GM12878 (cell line): ENCODE measurements around the gene ITIH1. TPM values are rescaled to one million over a fixed set of nuclear protein-coding genes. Genes with fewer than 3 reads are reported as not detected.

Experiments used
- ATAC-seq: fragments of 200-7000 bp; cut with Tn5 transposase; 3 replicates; pipeline ENCODE4 v1.9.1; 2020; ENCODE audit warnings: mild to moderate bottlenecking, moderate library complexity
- BruUV-seq: library from RNA; stranded (reverse); fragments of 400-500 nt; replicated peaks from 2 replicates; lab custom pipeline; 2021; lab: Mats Ljungman, UMichigan
- CTCF ChIA-PET: fragments of 300-600 bp; sonication (Branson Sonifier 250); formaldehyde crosslinking; extraction: SDS; loops from one replicate; lab custom pipeline; 2021; ENCODE audit warnings: inconsistent platforms; lab: Yijun Ruan, JAX
- POLR2A ChIA-PET: fragments of 350-600 bp; formaldehyde crosslinking; extraction: SDS; loops from one replicate; lab custom pipeline; 2021; ENCODE audit warnings: inconsistent platforms; lab: Charles Lee
- RAD21 ChIA-PET: fragments of 300-600 bp; sonication (Branson Sonifier 250); formaldehyde crosslinking; loops from one replicate; lab custom pipeline; 2023; ENCODE audit warnings: antibody characterized with exemption; ENCODE audit not compliant: unreplicated experiment; lab: Charles Lee
- SMC1A ChIA-PET: fragments of 300-600 bp; sonication (Branson Sonifier 250); formaldehyde crosslinking; loops from one replicate; lab custom pipeline; 2023; ENCODE audit not compliant: unreplicated experiment, uncharacterized antibody; lab: Charles Lee
- DNase-seq: peaks from one replicate; pipeline ENCODE4 v3.0.0-alpha.2; 2011; ENCODE audit warnings: low read depth, low spot score
- FAIRE-seq: peaks from 3 replicates; lab custom pipeline; 2011; peaks lifted over from hg19 to GRCh38; lab: Jason Lieb, UNC
- H2AFZ ChIP-seq: 2 replicates; pipeline ENCODE4 v1.6.0; 2011; ENCODE audit warnings: low read depth, low read length, control low read depth; ENCODE audit not compliant: control insufficient read depth
- H3K27ac ChIP-seq: 2 replicates; pipeline ENCODE4 v1.5.1; 2011; ENCODE audit warnings: control low read depth; ENCODE audit not compliant: control insufficient read depth, insufficient read depth
- H3K27me3 ChIP-seq, 2 experiments: replicated peaks in 1 of 2; 2 replicates each; pipeline versions ENCODE4 v1.6.0 to v1.6.1; 2011; ENCODE audit warnings: low read length in 1 of 2; ENCODE audit not compliant: control insufficient read depth in 2 of 2, insufficient read depth in 2 of 2
- H3K36me3 ChIP-seq, 2 experiments: 2 replicates each; pipeline ENCODE4 v1.5.1; 2011; ENCODE audit warnings: low read length in 1 of 2; ENCODE audit not compliant: control insufficient read depth in 2 of 2, insufficient read depth in 2 of 2
- H3K4me1 ChIP-seq: 2 replicates; pipeline ENCODE4 v1.6.1; 2011; ENCODE audit warnings: mild to moderate bottlenecking, low read length, moderate library complexity, mixed read lengths; ENCODE audit not compliant: control insufficient read depth, insufficient read depth
- H3K4me2 ChIP-seq: 2 replicates; pipeline ENCODE4 v1.6.0; 2011; ENCODE audit warnings: control low read depth; ENCODE audit not compliant: control insufficient read depth, insufficient read depth
- H3K4me3 ChIP-seq: fragments of 200-600 bp; sonication (generic); 2 replicates; pipeline ENCODE4 v1.5.1; 2016
- H3K79me2 ChIP-seq: 2 replicates; pipeline ENCODE4 v1.6.0; 2011; ENCODE audit warnings: low read length; ENCODE audit not compliant: control insufficient read depth, insufficient read depth
- H3K9ac ChIP-seq: 2 replicates; pipeline ENCODE4 v1.8.0; 2011; ENCODE audit warnings: low read length, control low read depth, mixed read lengths; ENCODE audit not compliant: control insufficient read depth, insufficient read depth
- H3K9me3 ChIP-seq: replicated peaks from 3 replicates; pipeline ENCODE4 v1.5.1; 2011; ENCODE audit warnings: mild to moderate bottlenecking, low read length; ENCODE audit not compliant: control insufficient read depth, insufficient read depth
- H4K20me1 ChIP-seq: 2 replicates; pipeline ENCODE4 v1.6.0; 2011; ENCODE audit not compliant: control insufficient read depth, insufficient read depth
- BACH1 ChIP-seq: fragments of 450-650 bp; IDR thresholded peaks from 2 replicates; pipeline ENCODE4 v1.6.1; 2017; ENCODE audit warnings: mild to moderate bottlenecking, borderline replicate concordance
- CHD4 ChIP-seq: fragments of 200-600 bp; sonication (generic); IDR thresholded peaks from 2 replicates; pipeline ENCODE4 v1.6.1; 2016; ENCODE audit warnings: mild to moderate bottlenecking
- HDAC2 ChIP-seq: fragments of 200-600 bp; sonication (generic); IDR thresholded peaks from 2 replicates; pipeline ENCODE4 v1.6.1; 2017
- WGBS: methylation state at CpG from one replicate; pipeline ENCODE4 v1.1.6; 2016; ENCODE audit warnings: low lambda C conversion rate; ENCODE audit not compliant: insufficient replicate concordance, insufficient coverage; ENCODE audit errors: missing lambda C conversion rate; 5-methylcytosine and 5-hydroxymethylcytosine counted together
- in situ Hi-C: fragments of 300-500 bp; cut with MboI; formaldehyde crosslinking; loops from 9 replicates; pipeline ENCODE4 v1.14.3; 2018; ENCODE audit warnings: mixed read lengths
- intact Hi-C: fragments of 100-400 bp; cut with micrococcal nuclease; formaldehyde crosslinking; loops from one replicate; pipeline ENCODE4 v1.14.2; 2022; ENCODE audit not compliant: unreplicated experiment
- polyA plus RNA-seq, 11 experiments: library from polyadenylated mRNA; depleted of rRNA in 4 of 11; unstranded in 6 of 11; stranded (reverse) in 5 of 11; fragments of >200 nt; fragmentation: Nextera tagmentation in 4 of 11; fragmentation: Illumina TruSeq in 1 of 11; extraction: Ambion mirVana in 4 of 11; extraction: Trizol in 1 of 11; gene quantifications; 1 replicate in 1 of 11; 2 replicates in 10 of 11; pipeline versions ENCODE4 v1.2.1 to v1.2.3, GENCODE V29; 2011 to 2016; ENCODE audit warnings: inconsistent platforms in 2 of 11, missing spikeins in 2 of 11, low read depth in 1 of 11
- total RNA-seq, 4 experiments: library from RNA; depleted of rRNA in 3 of 4; stranded (reverse); fragments of >200 nt in 3 of 4; fragmentation: Illumina TruSeq in 1 of 4; extraction: Trizol in 1 of 4; gene quantifications; 2 replicates each; pipeline versions ENCODE4 v1.2.1 to v1.2.3, GENCODE V29; 2013 to 2021
- TF ChIP-seq, protein P1 (sequence below): IDR thresholded peaks from 2 replicates; pipeline ENCODE4 v1.6.1; 2012; ENCODE audit warnings: mild to moderate bottlenecking, low read depth, low read length
- TF ChIP-seq, protein P2 (sequence below): fragments of 450-650 bp; IDR thresholded peaks from 2 replicates; pipeline ENCODE4 v1.6.1; 2017; ENCODE audit warnings: antibody characterized with exemption, mild to moderate bottlenecking, moderate library complexity
- TF ChIP-seq, protein P3 (sequence below): IDR thresholded peaks from 2 replicates; pipeline ENCODE4 v1.6.1; 2011; ENCODE audit warnings: mild to moderate bottlenecking, low read depth, low read length, moderate library complexity; ENCODE audit not compliant: insufficient replicate concordance
- TF ChIP-seq, protein P4 (sequence below): IDR thresholded peaks from 2 replicates; pipeline ENCODE4 v1.6.1; 2011; ENCODE audit warnings: low read depth, mild to moderate bottlenecking, low read length, moderate library complexity, borderline replicate concordance; ENCODE audit errors: extremely low read depth

The ITIH1 gene
- total and polyA plus RNA-seq, 10 of the 15 experiments (the other 5 are each of a cell fraction or from before 2014, with no cell fraction given): 0.33 to 0.64 (median 0.44) TPM; not detected in 7

DNA sequence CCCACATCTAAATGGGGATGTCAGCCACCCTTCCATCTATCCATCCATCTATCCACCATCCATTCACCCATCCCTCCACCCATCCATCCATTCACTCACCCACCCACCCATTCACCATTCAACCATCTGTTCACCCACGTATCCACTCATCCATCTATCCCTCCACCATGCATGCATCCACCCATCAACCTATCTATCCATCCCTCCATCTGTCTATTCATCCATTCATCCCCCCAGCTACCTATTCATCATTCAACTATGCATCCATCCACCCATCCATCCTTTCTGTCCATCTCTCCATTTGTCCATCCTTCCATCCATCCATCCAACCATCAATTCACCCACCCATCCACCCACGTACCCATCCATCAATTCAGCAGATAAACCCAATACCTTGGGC lies 31.8 kb downstream of the ITIH1 start:
- Histone ChIP-seq H3K27ac (no peak overlapping the region), H3K4me1 (no peaks in the 10 kb centered on the region), H3K4me3 (no peak overlapping the region), H3K27me3 (no peaks in the 10 kb centered on the region), H3K9ac (no peak overlapping the region), H3K36me3 (no peaks in the 10 kb centered on the region), H4K20me1 (no peaks in the 10 kb centered on the region; the same call in 1 of the 2 replicates), H2AFZ (no peak overlapping the region), H3K79me2 (no peaks in the 10 kb centered on the region), H3K4me2 (no peak overlapping the region), H3K9me3 (no peaks in the 10 kb centered on the region)
- FAIRE-seq (no peak), ATAC-seq (no peak), DNase-seq (no peak)
- in situ Hi-C loops: no loop called here
- SMC1A ChIA-PET: interaction anchor here (1.4 kb wide), 1 partner anchor 8 kb away, joined by 4 read pairs; no protein-coding TSS in a partner anchor
- intact Hi-C loops: no loop called here
- CTCF ChIA-PET: no interaction called here
- WGBS: 2% methylated on average over 2 of the region's 2 CpGs
- POLR2A ChIA-PET: no interaction called here
- TF ChIP-seq, protein P1, sequence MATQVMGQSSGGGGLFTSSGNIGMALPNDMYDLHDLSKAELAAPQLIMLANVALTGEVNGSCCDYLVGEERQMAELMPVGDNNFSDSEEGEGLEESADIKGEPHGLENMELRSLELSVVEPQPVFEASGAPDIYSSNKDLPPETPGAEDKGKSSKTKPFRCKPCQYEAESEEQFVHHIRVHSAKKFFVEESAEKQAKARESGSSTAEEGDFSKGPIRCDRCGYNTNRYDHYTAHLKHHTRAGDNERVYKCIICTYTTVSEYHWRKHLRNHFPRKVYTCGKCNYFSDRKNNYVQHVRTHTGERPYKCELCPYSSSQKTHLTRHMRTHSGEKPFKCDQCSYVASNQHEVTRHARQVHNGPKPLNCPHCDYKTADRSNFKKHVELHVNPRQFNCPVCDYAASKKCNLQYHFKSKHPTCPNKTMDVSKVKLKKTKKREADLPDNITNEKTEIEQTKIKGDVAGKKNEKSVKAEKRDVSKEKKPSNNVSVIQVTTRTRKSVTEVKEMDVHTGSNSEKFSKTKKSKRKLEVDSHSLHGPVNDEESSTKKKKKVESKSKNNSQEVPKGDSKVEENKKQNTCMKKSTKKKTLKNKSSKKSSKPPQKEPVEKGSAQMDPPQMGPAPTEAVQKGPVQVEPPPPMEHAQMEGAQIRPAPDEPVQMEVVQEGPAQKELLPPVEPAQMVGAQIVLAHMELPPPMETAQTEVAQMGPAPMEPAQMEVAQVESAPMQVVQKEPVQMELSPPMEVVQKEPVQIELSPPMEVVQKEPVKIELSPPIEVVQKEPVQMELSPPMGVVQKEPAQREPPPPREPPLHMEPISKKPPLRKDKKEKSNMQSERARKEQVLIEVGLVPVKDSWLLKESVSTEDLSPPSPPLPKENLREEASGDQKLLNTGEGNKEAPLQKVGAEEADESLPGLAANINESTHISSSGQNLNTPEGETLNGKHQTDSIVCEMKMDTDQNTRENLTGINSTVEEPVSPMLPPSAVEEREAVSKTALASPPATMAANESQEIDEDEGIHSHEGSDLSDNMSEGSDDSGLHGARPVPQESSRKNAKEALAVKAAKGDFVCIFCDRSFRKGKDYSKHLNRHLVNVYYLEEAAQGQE: no peak
- TF ChIP-seq CHD4: no peak
- TF ChIP-seq, protein P2, sequence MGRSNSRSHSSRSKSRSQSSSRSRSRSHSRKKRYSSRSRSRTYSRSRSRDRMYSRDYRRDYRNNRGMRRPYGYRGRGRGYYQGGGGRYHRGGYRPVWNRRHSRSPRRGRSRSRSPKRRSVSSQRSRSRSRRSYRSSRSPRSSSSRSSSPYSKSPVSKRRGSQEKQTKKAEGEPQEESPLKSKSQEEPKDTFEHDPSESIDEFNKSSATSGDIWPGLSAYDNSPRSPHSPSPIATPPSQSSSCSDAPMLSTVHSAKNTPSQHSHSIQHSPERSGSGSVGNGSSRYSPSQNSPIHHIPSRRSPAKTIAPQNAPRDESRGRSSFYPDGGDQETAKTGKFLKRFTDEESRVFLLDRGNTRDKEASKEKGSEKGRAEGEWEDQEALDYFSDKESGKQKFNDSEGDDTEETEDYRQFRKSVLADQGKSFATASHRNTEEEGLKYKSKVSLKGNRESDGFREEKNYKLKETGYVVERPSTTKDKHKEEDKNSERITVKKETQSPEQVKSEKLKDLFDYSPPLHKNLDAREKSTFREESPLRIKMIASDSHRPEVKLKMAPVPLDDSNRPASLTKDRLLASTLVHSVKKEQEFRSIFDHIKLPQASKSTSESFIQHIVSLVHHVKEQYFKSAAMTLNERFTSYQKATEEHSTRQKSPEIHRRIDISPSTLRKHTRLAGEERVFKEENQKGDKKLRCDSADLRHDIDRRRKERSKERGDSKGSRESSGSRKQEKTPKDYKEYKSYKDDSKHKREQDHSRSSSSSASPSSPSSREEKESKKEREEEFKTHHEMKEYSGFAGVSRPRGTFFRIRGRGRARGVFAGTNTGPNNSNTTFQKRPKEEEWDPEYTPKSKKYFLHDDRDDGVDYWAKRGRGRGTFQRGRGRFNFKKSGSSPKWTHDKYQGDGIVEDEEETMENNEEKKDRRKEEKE: no peak
- TF ChIP-seq, protein P3, sequence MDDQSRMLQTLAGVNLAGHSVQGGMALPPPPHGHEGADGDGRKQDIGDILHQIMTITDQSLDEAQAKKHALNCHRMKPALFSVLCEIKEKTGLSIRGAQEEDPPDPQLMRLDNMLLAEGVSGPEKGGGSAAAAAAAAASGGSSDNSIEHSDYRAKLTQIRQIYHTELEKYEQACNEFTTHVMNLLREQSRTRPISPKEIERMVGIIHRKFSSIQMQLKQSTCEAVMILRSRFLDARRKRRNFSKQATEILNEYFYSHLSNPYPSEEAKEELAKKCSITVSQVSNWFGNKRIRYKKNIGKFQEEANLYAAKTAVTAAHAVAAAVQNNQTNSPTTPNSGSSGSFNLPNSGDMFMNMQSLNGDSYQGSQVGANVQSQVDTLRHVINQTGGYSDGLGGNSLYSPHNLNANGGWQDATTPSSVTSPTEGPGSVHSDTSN: no peak
- TF ChIP-seq, protein P4, sequence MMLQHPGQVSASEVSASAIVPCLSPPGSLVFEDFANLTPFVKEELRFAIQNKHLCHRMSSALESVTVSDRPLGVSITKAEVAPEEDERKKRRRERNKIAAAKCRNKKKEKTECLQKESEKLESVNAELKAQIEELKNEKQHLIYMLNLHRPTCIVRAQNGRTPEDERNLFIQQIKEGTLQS: no peak
- TF ChIP-seq HDAC2: no peak
- TF ChIP-seq BACH1: no peak
- RAD21 ChIA-PET: no interaction called here
- BruUV-seq: no TSS peak
